ENCODE results near the gene TMEM135. TPM values are rescaled to one million over a fixed set of nuclear protein-coding genes. Genes with fewer than 3 reads are reported as not detected.
"Not testable (repeated sequence)": the region's sequence is repeated elsewhere in the genome, so short reads cannot be mapped to it uniquely, and the experiment has no call there.

TMEM135 gene
- total RNA-seq, 2 experiments from 2014 or later: 14.1 to 15.6 TPM

DNA sequence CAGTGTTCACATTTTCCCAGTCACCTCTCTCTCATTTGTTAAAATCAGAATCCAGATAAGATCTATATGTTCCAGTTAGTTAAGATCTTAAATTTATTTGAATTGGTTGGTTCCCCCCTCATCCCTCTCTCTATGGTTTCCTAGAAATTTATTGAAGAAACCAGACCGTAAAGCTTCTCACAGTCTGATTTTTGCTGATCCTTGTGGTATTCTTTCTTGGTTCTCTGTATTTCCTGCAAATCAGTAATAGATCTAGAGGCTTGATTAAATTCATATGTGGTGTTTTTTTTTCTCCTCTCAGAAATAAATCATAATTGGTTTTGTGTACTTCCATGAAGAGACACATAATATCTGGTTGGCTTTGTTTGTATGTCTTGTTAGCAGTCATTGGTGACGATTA, 147.5 kb downstream of the TMEM135 start:
- intact Hi-C loops (cut with DNase I, micrococcal nuclease): no loop called here
- Histone ChIP-seq H3K9me3 (ENCODE audit: control insufficient read depth in 1 of 2, insufficient read depth in 1 of 2, low read length in 2 of 2) (no peaks in the 10 kb centered on the region), H3K4me3 (ENCODE audit: low read length) (no peak overlapping the region), H3K27ac (ENCODE audit: low read depth in 1 of 2, low read length in 2 of 2) (no peak overlapping the region), H3K4me1 (ENCODE audit: insufficient read depth, low read length) (no peaks in the 10 kb centered on the region), H3K36me3 (ENCODE audit: insufficient read depth, low read length) (no peaks in the 10 kb centered on the region), H3K27me3 (ENCODE audit: control insufficient read depth in 1 of 2, insufficient read depth in 2 of 2, low read length in 2 of 2) (no peaks in the 10 kb centered on the region)
- Mint-ChIP-seq H3K4me1 (ENCODE audit: low read depth) (peaks cover 5% of the 10 kb centered on the region), H3K27ac (no peak overlapping the region), H3K27me3 (no peaks in the 10 kb centered on the region), H3K9me3 (no peaks in the 10 kb centered on the region), H3K36me3 (ENCODE audit: low read depth) (peaks cover 15% of the 10 kb centered on the region), H3K4me3 (no peak overlapping the region)
- DNase-seq: no peak
- TF ChIP-seq CTCF (IDR thresholded peaks at IDR 0.05): no peak
- CTCF ChIA-PET: no interaction called here
- POLR2A ChIA-PET: no interaction called here
- ATAC-seq (ENCODE audit: poor library complexity): no peak

DNA sequence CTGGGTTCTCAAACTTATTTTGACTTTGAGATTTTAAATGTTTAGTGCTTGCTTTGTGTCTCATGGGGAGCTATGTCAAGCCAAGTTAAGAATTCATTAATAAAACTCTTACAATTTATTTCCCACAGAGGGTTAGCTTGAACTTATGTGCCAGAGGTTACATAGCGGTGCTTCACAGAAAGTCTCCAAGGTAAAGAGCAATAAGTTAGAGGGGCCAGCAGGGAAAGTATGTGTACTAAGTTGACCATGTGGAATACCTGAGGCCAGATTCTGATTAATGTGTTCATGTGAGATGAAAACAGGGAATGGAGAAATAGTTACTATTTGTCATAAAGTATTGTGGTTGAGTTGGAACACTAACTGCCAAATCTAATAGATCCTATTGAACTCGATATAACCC, 149.3 kb downstream of the TMEM135 start:
- no peak for ATAC-seq (ENCODE audit: poor library complexity)
- Mint-ChIP-seq H3K27ac (no peak overlapping the region), H3K4me1 (ENCODE audit: low read depth) (peaks cover 5% of the 10 kb centered on the region), H3K36me3 (ENCODE audit: low read depth) (peaks cover 3% of the 10 kb centered on the region), H3K27me3 (no peaks in the 10 kb centered on the region), H3K9me3 (no peaks in the 10 kb centered on the region), H3K4me3 (no peak overlapping the region)
- POLR2A ChIA-PET: no interaction called here
- Histone ChIP-seq H3K4me3 (ENCODE audit: low read length) (no peak overlapping the region), H3K27me3 (ENCODE audit: control insufficient read depth in 1 of 2, insufficient read depth in 2 of 2, low read length in 2 of 2) (no peaks in the 10 kb centered on the region), H3K9me3 (ENCODE audit: control insufficient read depth in 1 of 2, insufficient read depth in 1 of 2, low read length in 2 of 2) (no peaks in the 10 kb centered on the region), H3K4me1 (ENCODE audit: insufficient read depth, low read length) (no peaks in the 10 kb centered on the region), H3K27ac (ENCODE audit: low read depth in 1 of 2, low read length in 2 of 2) (no peak overlapping the region), H3K36me3 (ENCODE audit: insufficient read depth, low read length) (no peaks in the 10 kb centered on the region)
- TF ChIP-seq CTCF (IDR thresholded peaks at IDR 0.05): no peak
- CTCF ChIA-PET: no interaction called here
- intact Hi-C loops (cut with DNase I, micrococcal nuclease): no loop called here
- DNase-seq: no peak

DNA sequence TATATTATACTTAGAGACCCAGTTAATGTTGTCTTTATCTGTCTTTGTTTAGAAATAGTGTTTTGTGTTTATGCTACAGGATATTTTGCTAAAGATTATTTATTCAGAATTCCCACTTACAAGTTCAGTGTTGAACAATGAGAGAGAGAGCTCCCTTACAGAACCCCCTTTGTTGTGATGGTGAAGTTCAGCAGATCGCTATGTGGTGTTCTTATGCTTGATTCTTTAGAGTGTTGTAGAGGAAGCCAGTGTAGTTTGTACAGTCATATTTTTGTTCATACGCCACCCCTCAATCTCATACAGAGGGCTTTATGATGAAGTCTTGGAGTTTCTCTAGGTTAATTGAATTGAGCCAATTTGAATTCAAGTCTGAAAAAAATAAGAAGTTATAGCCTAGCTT, 150.2 kb downstream of the TMEM135 start:
- no peak overlapping the region for H3K4me3 Mint-ChIP-seq
- no peak for ATAC-seq (ENCODE audit: poor library complexity)
- no peaks in the 10 kb centered on the region for H3K27me3 ChIP-seq (ENCODE audit: control insufficient read depth in 1 of 2, insufficient read depth in 2 of 2, low read length in 2 of 2)
- ChIA-PET CTCF (no interaction called here), POLR2A (no interaction called here)
- TF ChIP-seq CTCF (IDR thresholded peaks at IDR 0.05): no peak
- no peaks in the 10 kb centered on the region for H3K36me3 Mint-ChIP-seq (ENCODE audit: low read depth)
- H3K9me3 Mint-ChIP-seq: no peaks in the 10 kb centered on the region
- no peak overlapping the region for H3K27ac Mint-ChIP-seq
- DNase-seq: no peak
- H3K4me1 Mint-ChIP-seq (ENCODE audit: low read depth): peaks cover 5% of the 10 kb centered on the region
- H3K36me3 ChIP-seq (ENCODE audit: insufficient read depth, low read length): no peaks in the 10 kb centered on the region
- H3K27ac ChIP-seq (ENCODE audit: low read depth in 1 of 2, low read length in 2 of 2): no peak overlapping the region
- intact Hi-C loops (cut with DNase I, micrococcal nuclease): no loop called here
- no peaks in the 10 kb centered on the region for H3K27me3 Mint-ChIP-seq
- H3K4me3 ChIP-seq (ENCODE audit: low read length): no peak overlapping the region
- H3K4me1 ChIP-seq (ENCODE audit: insufficient read depth, low read length): no peaks in the 10 kb centered on the region
- no peaks in the 10 kb centered on the region for H3K9me3 ChIP-seq (ENCODE audit: control insufficient read depth in 1 of 2, insufficient read depth in 1 of 2, low read length in 2 of 2)

- H3K27ac Mint-ChIP-seq: not testable (repeated sequence)
These were observed 150.7 kb downstream of the TMEM135 start for GRCh38 chr11:87188396-87188795.

DNA sequence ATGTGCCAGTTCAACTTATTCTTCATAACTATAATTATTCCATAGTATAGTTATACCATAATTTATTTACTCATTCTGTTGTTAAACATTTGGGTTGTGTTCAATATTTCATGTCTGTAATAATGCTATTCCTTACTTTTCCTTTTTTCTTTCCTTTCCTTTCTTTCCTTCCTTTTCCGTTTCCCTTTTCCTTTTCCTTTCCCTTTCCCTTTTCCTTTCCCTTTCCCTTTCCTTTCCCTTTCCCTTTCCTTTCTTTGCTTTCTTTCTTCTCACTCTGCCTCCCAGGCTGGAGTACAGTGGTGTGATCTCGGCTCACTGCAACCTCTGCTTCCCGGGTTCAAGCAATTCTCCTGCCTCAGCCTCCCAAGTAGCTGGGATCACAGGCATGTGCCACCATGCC, 151.2 kb downstream of the TMEM135 start:
- H3K4me3 ChIP-seq (ENCODE audit: low read length); intact Hi-C loops (cut with DNase I, micrococcal nuclease); H3K4me1 ChIP-seq (ENCODE audit: insufficient read depth, low read length); H3K36me3 ChIP-seq (ENCODE audit: insufficient read depth, low read length); H3K4me1 Mint-ChIP-seq (ENCODE audit: low read depth); H3K27ac Mint-ChIP-seq; H3K27ac ChIP-seq (ENCODE audit: low read depth in 1 of 2, low read length in 2 of 2); ATAC-seq (ENCODE audit: poor library complexity); H3K4me3 Mint-ChIP-seq; DNase-seq; H3K9me3 ChIP-seq (ENCODE audit: control insufficient read depth in 1 of 2, insufficient read depth in 1 of 2, low read length in 2 of 2); CTCF ChIA-PET; H3K9me3 Mint-ChIP-seq; POLR2A ChIA-PET; H3K36me3 Mint-ChIP-seq (ENCODE audit: low read depth); H3K27me3 ChIP-seq (ENCODE audit: control insufficient read depth in 1 of 2, insufficient read depth in 2 of 2, low read length in 2 of 2); H3K27me3 Mint-ChIP-seq: not testable (repeated sequence)

More at GRCh38 chr11:87188396-87188795, 150.7 kb downstream of the TMEM135 start:
- H3K27me3 ChIP-seq (ENCODE audit: control insufficient read depth in 1 of 2, insufficient read depth in 2 of 2, low read length in 2 of 2); H3K27me3 Mint-ChIP-seq; H3K4me1 ChIP-seq (ENCODE audit: insufficient read depth, low read length); H3K27ac ChIP-seq (ENCODE audit: low read depth in 1 of 2, low read length in 2 of 2); H3K36me3 ChIP-seq (ENCODE audit: insufficient read depth, low read length); H3K4me3 Mint-ChIP-seq; H3K9me3 ChIP-seq (ENCODE audit: control insufficient read depth in 1 of 2, insufficient read depth in 1 of 2, low read length in 2 of 2); H3K4me3 ChIP-seq (ENCODE audit: low read length); POLR2A ChIA-PET; DNase-seq; CTCF ChIA-PET; H3K9me3 Mint-ChIP-seq; H3K4me1 Mint-ChIP-seq (ENCODE audit: low read depth); H3K36me3 Mint-ChIP-seq (ENCODE audit: low read depth); ATAC-seq (ENCODE audit: poor library complexity); intact Hi-C loops (cut with DNase I, micrococcal nuclease): not testable (repeated sequence)
